SW 1271 (cell line): ENCODE measurements around the gene AK5.

Experiments
- DNase-seq, 2 experiments: peaks; one replicate each; lab custom pipeline; 2025; lab: John Stamatoyannopoulos, UW

AK5 gene, protein sequence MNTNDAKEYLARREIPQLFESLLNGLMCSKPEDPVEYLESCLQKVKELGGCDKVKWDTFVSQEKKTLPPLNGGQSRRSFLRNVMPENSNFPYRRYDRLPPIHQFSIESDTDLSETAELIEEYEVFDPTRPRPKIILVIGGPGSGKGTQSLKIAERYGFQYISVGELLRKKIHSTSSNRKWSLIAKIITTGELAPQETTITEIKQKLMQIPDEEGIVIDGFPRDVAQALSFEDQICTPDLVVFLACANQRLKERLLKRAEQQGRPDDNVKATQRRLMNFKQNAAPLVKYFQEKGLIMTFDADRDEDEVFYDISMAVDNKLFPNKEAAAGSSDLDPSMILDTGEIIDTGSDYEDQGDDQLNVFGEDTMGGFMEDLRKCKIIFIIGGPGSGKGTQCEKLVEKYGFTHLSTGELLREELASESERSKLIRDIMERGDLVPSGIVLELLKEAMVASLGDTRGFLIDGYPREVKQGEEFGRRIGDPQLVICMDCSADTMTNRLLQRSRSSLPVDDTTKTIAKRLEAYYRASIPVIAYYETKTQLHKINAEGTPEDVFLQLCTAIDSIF

DNA sequence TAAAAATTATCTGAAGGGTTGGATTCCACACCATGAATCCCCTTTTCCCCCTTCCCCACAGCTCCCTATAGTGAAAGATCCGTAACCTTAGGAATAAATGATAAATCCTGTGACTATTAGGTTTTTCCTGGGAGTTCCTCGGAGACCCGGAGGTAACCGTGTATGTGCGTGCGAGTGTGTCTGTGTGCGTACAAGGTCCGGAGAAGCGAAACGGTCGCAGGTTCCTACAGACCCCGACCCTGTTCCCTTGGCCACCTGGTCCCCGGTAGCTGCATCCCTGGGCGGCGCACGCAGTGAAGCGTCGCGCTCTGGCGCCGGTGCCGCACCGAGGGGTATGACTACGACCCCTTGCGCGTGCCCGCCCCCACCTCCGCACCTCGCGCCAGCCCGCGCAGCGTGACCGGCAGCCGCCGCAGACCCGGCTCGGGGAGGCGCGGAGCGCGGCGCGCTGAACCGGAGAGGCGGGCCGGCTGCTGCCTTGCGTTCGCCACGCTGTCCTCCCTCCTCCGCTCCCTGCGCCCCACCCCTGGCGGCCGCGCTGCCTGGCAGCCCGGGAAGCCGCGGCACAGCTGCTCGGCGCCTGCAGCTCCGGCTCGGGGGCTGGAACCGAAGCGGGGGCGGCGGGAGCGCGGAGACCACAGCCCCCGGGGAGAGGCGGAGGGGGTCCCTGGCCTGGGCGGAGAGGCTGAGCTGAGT lies at the start of gene AK5:
TSS of gene AK5 (plus strand) at position 529 of the 696 bp plus-strand sequence. CDS start 295 bp downstream, outside the sequence.
- DNase-seq: no peak

DNA sequence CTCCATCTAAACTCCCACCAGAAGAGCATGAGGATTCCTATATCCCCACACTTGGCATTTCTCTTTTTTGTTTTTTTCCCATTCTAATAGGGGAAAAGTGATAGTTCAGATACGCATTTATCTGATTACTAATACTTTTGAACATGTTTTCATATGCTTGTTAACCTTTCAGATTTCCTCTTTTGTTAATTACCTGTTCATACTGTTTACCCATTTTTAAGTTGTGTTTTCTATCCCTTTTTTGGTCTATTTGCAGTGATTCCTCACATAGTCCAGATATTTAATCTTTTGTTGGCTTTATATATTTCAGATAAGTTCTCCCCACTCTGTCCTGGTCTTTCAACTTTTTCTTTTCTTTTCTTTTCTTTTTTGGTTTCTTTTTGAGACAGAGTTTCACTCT lies 49.0 kb upstream of the AK5 start:
- no peak for DNase-seq

DNA sequence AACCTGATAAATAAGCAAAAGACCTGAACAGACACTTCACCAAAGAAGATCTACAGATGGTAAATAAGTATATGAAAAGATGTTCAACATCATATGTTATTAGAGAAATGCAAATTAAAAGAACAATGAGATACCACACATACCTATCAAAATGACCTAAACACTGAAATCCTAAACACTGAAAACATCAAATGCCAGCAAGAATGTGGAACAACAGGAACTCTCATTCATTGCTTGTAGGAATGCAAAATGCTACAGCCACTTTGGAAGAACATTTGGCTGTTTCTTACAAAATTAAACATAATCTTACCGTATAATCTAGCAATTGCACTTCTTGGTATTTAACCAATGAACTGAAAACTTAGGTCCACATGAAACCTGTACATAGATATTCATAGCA lies 47.7 kb upstream of the AK5 start:
- DNase-seq: no peak

DNA sequence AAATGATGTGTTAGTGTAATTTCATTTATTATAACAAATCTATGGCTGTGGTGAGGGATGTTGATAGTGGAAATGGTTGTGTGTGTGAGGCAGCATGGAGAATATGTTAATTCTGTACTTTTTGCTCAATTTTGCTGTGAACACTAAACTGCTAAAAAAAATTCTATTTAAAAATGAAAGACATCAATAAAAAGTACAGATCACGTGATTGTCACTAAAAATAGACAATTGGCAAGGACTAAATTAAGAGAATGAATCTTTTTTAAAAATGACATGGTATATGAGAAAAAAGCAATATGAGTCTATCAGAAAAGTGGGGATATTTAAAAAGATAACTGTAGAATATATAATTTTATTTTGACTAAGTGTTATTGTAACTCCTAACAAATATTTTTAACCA lies 46.9 kb upstream of the AK5 start:
- DNase-seq: no peak

DNA sequence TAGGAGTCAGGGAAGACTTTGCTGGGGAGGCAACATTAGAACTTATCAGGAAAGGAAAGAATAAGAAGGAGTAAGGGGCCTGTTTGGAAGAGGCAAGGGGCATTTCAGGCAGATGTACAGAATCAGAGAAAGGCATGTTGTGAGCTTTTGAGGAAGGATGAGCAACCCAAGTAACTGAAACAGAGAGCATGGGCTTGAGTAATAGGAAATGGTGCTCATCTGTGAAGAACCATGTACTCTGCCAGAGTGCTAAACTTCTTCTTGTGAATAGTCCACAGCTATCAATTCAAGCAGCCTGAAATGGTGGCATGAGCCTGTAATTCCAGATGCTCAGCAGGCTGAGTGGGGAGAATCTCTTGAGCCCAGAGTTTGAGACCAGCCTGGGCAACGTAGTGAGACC lies 43.4 kb upstream of the AK5 start:
- DNase-seq: no peak

DNA sequence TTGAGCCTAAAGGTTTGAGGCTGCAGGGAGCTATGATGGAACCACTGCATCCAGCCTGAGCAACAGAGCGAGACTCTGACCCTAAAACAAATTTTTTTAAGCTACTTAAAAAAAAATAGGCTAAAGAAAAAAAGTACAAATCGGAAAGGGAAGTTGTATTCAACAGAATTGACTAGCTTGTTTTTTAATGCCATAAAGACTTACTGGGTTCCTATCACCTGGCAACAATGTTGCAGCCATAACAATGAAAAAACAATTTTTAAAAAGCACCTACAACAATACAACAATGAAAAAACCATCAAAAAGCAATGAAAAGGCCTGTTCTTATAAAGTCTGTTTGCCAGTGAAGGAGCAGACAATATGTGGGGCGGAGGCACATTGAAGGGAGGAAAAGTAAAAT lies 42.5 kb upstream of the AK5 start:
- no peak for DNase-seq

DNA sequence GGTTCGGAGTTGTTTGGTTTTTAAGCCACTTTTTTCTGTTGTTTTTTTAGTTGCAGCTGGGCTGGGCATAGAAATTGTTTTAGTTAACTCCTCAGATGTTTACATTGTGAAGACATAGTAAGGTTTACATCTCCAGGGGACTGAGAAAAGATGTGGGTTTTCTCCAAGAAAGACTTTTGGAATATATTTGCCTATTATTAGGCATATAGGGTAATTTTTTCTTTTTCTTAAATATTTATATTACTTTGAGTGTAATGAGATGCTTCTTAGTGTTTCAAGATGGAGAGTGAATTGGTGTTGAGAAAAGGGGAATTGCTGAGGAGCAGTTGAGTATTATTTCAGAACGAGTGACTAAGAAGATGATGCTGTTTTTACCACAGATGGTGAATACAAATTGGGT lies 36.0 kb upstream of the AK5 start:
- no peak for DNase-seq

DNA sequence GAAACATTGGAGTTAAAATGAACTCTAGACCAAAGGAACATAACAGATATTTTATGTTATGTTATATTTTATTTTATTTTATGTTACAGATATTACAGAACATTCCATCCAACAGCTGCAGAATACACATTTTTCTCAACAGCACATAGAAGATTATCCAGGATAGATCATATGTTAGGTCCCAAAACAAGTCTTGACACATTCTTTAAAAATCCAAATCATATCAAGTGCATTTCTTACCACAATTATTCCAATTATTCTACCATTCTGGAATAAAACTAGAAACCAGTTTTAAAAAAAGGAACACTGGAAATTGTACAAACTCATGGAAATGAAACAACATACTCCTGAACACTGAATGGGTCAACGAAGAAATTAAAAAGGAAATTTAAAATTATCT lies 31.7 kb upstream of the AK5 start:
- no peak for DNase-seq

DNA sequence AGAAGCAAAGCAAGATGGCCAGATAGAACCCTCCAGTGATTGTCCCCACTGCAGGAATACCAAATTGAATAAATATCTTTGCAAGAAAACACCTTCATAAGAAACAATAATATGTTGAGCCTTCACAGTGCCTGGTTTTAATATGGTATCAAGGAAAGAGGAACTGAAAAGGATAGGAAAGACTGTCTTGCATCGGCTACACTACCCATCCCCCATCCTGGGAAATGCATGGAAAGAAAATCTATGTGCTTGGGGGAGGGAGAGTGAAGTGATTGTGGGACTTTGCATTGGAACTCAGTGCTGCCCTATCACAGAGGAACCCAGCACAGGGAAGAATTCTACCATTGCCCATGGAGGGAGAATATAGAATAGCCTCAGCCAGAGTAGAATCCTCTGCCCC lies 28.6 kb upstream of the AK5 start:
- no peak for DNase-seq

DNA sequence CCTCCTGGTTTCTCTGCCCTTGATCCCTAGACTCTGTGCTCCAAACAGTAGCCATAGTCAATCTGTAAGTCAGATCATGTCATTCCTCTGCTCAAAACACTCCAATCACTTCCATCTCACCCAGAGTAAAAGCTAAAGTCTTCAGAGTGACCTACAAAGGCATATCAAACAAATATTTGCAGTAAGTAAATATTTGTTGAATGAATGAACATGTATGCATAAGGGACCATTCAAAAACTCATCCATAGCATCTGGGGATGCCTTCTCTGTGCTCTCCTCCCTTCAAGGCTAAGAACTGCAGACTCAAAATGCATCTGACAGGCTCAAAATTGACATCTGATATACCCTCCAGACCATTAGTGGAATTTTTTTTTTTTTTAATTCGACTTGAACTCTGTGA lies 18.1 kb upstream of the AK5 start:
- DNase-seq: no peak

DNA sequence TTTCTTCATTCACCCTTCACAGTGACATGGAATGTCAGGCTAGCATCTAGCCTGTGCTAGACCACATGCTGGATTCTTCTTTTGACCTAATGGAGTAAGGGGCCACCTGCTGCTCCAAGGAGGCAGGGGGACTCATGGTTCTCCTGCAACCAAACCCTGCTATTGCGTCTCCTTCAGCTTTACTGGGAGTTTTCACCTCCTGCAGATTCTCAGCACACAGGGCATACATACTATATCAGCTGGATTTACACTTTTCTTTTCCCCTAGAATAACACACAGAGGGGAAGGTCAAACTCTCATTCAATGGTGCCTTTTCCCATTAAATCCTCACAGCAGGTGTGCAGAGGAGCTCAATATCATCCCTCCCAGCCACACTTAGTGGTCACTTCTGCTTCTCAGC lies 16.6 kb upstream of the AK5 start:
- no peak for DNase-seq

DNA sequence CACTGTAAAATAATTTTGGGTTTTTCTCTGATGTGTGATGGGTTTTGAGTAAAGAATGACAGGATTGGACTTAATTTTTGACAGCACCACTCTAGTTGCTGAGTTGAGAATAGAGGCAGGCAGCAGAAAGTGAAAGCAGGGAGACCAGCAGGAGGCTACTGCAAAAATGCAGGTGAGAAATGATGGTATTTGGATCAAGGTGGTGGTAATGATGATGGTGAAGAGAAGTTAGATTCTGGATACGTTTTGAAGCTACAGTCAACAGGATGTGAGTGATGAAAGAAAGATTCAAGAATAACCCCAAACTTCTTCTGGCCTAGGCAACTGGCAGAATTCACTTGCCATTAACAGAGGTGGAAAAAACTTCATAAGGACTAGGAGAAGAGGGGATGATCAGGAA lies 14.8 kb upstream of the AK5 start:
- no peak for DNase-seq

DNA sequence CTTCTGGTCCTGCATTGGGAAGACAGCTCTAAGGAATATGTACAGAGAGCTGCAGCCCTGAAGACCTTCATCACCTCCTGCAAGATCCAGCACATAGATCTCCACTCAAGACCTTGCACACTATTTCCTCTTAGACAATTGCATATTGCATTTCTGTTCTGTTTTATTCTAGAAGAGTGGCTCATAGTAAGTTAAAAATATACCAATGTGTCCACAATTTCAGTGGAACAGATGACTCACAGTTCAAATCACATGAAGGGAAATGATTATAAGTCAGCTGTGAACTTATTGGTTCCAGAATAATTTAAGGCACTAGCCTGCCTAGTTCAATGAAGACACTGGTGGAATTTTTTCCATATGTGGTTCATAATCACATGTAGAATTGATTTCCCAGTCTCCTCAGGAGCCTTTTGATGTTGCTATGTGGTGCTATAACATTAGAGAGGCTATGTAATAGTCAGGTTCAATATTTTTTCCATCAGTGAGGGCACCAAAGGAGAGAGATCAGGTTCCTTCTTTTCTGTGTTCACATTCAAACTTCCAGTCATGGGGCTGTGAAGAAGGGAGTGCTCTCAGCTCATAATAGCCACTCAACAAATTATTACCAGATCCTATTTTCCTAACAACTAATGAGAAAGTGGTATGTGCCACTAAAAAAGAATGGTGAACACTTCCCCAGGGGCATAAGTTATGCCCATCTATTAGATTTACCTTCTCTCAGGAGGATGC lies 9.8 kb upstream of the AK5 start:
- no peak for DNase-seq

DNA sequence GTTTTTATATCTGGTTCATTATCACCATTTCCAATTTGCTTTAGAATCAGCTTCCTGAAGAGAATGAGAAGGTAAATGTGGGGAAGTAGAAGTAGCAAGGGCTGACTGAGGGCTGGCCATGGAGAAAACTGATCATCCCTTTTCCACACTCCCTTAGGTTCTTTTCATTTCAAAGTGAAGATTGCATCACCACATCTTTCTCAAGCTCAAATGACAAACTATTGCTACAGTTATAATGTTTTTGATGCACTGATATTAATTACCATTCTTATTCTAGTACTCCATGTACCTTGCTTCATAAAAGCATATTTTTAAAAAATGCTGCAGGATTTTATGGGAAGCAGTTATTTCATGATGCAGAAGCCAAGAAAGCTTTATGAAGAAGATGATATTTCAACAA lies 7.9 kb upstream of the AK5 start:
- no peak for DNase-seq

DNA sequence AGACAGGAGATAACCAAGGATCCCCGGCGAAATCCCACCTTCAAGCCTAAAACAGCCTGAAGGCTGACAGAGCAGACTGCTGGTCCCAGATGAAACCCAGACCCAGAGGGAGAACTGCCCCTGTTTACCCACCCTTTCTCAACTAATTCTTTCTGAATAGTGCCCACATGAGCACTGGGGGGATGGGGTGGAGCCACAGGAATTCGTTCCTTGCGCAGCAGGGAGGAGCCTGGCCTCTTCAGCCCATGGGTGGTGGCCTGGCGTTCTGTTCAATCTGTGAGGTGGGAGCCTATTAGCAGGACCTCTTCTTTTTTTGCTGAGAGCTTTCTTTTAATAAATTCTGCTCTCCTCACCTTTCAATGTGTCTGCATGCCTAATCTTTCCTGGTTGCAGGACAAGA lies 6.6 kb upstream of the AK5 start:
- DNase-seq: no peak

DNA sequence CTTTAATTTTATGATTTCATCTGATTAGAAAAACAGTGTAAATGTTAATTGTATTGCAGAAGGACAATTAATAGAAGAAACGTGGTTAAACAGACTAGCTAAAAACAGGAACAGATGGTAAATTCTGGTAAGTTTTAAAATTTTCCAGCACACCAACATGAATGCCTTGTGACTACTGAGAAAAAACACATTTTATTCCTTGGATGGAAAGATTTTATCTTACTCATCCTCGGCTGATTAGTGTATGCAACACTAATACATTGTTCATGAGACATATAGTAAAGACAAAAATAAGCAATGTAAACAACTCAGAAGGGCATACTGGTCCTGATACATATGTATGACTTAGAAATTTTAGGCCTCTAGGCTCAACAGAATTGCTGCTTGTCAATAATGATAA lies 4.9 kb upstream of the AK5 start:
- DNase-seq: no peak

DNA sequence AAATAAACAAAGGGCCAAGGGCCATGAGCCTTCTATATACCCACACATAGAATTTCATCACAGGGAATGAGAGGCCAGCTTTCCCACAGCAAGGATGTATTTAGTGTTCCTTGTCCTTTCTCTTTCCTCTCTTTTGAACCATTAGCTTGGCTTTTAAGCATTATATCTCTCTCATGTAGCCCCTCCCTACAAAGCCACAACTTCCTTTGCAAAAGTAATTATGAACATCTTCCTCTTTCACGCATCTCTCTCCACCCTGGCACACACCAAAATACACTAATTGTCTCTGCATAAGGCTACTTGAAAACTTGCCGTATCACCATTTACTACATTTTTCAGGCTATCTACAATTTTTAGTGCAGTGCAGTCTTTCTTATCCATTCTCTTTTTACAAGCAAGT lies 1.9 kb upstream of the AK5 start:
- DNase-seq: no peak

DNA sequence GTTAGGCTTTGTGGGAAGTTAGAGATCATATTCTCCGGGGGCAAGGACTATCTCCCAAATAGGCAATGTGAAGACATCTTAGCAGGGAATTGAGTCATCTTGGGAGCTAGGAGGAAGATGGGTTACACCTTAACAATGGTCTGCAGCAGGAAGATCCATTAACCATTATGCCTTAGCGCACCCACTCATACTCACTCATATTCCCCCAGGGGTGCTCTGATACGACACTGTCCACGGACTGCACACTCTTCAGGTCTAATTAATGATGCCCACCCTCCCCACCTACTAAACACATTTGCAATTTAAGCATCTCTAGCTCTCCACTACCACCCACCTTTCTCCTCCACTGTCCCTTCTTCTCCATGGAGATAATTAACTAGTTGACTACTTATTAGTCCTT lies 857 bp upstream of the AK5 start:
- no peak for DNase-seq

DNA sequence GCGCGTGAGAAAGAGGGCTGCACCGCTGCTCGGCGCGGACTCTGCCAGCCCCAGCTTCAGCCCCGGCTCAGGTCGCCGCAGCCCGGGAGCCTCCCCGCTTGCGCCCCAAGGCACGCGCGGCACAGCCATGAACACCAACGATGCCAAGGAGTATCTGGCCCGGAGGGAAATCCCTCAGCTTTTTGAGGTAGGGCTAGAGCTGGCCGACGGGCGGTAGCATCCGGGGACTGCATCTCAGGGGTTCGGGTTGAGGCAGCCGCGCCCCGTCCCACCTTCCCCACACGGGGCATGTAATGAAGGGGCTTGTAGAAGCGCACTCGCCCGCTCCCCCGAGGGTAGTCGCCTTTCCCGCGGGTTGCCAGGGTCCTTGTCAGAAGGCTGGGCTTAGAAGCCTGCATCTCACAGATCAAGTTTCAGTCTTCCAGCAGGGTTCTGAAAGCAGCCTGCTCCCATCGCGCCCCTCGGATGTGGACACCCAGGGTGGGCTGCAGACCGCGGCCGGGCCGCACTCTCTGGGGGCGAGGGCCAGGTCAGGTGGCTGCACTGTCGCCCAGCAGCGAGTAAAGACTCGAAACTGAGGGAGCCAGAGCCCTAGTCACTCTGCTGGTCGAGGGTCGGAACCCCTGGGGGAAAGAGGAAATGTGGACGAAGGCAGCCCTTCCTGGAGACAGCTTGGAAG lies 507 bp downstream of the AK5 start:
- DNase-seq: no peak

DNA sequence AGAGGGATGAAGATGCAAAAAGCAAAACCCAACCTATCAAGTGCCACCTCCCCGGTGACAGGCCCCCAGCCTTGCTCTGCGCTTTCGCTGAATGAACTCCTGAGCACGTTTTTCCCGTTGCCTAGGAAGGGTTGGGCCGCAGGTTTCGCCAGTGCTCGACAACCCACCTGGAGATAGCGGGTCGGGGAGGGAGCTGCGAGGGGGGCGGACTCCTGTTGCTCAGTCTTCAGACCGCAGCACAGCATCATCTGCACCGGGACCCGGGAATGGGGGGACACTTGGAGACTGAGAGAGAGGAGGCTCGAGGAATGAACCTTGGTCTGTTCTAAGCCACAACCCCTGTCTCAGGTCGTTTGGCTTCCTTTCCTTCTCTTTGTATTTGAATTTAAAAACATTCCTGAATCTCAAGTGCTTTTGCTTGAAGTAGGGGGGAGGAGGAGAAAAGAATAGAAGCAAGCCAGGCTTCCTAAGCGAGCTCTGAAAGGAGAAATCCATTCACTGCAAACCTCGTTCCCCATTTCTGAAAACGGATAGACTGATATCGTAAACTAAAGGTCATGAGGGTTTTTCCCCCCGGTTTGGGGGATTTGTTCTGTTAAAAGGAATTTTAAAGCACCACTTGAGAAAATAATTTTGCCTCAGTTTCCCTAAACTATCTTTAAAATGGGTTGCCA lies 1.2 kb downstream of the AK5 start:
- DNase-seq: no peak

DNA sequence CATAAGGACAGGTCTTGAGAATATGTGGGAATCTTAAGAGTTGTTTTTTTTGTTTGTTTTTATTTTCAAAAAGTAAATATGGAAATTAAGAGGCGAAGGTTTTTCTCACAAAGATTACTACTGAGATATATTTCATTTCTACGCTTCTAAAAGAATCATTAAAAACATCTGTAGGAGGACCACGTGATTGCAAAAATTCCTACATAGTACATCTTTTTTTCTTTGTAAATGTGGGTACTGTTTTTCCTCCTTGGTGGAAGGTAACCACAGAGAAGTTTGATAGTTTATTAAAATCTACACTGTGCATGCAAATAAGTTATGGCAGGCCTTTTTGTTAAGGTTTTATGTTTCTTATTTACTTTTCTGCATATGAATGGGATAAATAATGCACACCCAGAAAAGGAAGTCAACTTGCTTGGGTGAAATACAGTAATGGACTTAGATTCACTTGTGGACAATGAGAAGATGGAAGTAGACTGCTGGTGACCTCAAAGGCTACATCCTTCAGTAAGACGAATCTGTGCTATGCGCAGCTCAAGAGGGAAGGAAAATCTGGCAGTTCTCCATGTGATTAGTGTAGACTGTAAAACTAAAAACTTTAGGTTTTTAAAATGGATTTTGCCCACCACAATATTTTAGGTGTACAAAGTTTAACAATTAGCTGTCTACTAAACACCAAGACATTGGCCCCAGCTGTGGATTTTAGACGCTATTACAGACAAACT lies 2.0 kb downstream of the AK5 start:
- no peak for DNase-seq
